Stimulated activated CD4-positive, alpha-beta T cell treated with anti-CD3 and anti-CD28 coated beads, Interleukin-1b, Interleukin-23, amount 100 ng/mL, for 4 hours (primary cell): Measurements from ENCODE around the gene LRRC7.

Experiments
- DNase-seq, 2 donors: peaks; one replicate each; pipeline ENCODE4 v3.0.0-alpha.2; 2020; ENCODE audit warnings: low read depth in 2 of 2

LRRC7 gene

DNA sequence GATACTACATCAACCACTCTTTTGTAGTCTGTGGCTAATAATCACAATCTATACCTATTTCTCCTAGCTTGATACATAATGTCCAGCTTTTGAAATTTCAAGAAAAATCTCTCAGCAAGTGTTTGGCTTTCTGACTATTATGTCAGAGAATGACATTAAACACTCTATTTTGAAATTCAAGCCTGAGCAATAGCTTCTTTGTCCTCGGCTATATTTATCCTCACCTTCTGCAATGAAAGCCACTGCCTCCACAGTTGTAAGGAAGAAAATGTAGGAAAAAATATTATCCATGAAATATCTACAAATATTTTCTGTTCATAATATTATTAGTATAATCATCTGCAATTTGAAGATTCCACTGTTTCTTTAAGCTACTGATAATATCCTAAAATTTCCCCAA is 22.1 kb downstream of the LRRC7 start:
- DNase-seq: no peak

DNA sequence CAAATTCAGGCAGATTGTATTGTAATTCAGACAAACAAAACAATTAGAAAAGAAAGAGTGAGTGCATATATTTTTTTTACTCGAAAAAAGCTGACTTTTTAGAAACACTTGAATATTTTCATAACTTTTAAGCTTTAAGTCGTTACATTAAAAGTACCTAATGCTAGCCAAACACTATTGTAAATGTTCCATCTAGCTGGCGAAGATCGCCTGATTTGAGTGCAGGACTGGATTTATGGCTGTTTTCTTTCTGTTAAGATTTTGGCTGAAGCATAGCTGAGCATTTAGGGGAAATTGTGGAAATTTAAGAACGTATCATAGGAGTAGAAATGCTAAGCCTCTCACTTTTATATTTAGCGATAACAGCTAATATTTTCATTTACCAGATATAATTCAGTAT is 24.6 kb downstream of the LRRC7 start:
- no peak for DNase-seq

GRCh38 chr1:69595486-69595885 is 27.8 kb downstream of the LRRC7 start:
- no peak for DNase-seq

- DNase-seq: no peak
These were observed 43.6 kb downstream of the LRRC7 start for GRCh38 chr1:69611316-69611715.

GRCh38 chr1:69613414-69613813 is 45.7 kb downstream of the LRRC7 start:
- no peak for DNase-seq

- no peak for DNase-seq
These were observed 71.0 kb downstream of the LRRC7 start for GRCh38 chr1:69638673-69639072.

- no peak for DNase-seq
These were observed 71.4 kb downstream of the LRRC7 start for GRCh38 chr1:69639159-69639558.

DNA sequence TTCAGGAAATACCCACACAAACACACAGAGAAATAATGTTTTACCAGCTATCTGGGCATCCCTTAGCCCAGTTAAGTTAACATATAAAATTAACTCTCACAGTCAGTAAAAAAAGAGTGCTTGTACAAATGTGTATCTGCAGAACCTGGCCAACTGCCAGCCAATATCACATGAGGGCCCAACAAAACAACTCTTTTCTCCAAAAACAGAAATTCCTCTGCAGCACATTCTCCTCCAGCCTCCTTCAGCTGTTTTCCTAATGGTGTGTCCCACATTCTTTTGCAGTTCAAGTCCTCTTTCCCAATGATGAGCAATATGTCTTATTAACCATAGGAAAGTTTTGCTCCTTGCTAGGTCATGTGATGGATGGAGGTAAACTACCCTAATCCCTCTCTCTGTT is 75.5 kb downstream of the LRRC7 start:
- DNase-seq: no peak

DNA sequence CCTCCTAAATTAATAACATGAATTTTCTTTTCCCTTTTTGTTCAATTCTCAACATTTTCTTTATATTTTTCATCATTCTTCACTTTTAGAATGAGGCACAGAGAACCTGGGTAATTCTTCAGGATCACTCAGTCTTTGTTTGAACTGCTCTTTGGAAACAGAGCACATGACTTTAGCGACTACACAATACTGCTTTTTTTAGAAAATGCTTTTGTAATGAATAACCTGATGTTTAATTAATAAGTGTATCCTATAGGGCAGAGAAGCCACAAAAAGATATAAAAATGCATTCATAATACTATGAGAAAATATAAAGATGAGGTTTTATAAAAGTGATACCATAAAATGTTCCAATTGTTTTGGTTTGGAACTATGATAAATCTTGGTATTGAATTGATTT is 77.8 kb downstream of the LRRC7 start:
- DNase-seq: no peak

- DNase-seq: no peak
These were observed 80.8 kb downstream of the LRRC7 start for GRCh38 chr1:69648486-69648885.

- DNase-seq: no peak
These were observed 81.8 kb downstream of the LRRC7 start for GRCh38 chr1:69649383-69649990.

- no peak for DNase-seq
These were observed 83.1 kb downstream of the LRRC7 start for GRCh38 chr1:69650779-69651178.

DNA sequence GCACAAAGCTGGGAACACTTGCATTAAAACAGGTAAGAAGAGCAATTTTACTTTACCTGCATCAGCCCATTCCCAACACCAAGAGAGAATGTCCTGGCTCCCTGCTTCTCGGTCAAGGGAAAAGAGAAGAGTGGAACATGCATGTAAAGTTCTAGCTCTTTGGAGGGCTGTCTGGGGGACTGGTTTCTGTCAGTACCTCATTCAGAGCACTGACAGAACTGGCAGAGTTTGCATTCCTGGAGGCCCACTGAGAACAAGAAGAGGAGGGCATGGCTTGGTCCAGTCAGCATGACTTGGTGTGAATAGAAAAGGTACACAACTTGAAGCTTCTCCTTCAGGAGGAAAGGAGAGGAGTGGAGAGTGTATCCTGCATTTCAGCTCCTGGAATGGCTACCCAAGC is 83.9 kb downstream of the LRRC7 start:
- DNase-seq: no peak

DNA sequence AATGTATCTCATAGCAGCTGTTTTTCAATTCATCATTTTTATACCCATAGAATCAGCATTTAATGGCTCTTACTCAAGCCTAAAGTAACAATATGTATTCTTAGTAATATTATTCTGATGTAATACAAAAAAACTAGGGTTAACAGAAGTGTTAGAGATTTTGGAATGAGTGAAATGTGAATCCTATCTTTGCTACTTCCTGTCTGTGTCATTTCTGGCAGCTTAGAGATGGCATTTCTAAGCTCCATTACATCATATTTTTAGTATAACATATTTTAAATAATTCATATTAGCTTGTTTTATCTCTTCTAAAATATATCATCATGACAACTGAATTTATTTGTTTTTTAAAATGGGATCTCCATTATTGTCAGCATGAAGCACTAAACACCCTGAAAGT is 90.2 kb downstream of the LRRC7 start:
- no peak for DNase-seq

DNA sequence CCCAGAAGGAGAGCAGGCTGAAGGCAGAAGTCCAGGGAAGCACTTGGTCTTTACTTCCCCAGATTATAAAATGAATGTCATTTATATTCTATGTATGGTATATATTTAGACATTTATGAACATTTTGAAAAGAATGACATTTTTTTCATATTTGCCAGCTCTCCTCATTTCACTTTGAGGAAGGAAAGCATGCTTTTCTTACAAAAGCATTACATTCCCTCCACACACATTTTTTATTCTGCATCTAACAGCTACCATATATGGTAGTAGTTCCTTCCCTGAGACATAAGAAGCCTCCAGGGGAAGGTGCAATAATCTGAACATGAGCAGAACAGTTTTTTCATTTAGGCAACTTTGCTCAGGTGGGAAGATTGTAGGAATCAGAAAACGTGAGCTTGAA is 94.0 kb downstream of the LRRC7 start:
- no peak for DNase-seq

DNA sequence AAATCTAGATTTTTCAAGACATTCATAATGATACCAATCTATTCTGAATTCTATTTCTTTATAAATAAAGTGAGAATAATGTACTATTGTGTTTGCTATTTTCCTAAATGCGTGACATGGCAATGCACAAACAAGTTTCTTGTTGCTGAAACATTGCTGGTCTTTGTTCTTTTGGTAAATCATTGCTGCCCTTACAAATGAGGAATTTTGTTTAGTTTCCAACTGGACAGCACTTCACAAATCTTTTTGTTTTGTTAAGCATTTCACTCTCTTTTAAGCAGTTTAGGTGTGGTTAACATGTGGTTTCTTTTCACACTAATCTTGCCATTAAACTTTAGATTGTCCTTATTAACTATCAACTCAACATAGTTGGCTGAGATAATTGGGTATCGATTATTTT is 94.6 kb downstream of the LRRC7 start:
- no peak for DNase-seq

GRCh38 chr1:69671363-69672010 is 103.8 kb downstream of the LRRC7 start:
- DNase-seq: no peak

- no peak for DNase-seq
These were observed 105.6 kb downstream of the LRRC7 start for GRCh38 chr1:69673321-69673720.

- no peak for DNase-seq
These were observed 112.2 kb downstream of the LRRC7 start for GRCh38 chr1:69679965-69680364.

DNA sequence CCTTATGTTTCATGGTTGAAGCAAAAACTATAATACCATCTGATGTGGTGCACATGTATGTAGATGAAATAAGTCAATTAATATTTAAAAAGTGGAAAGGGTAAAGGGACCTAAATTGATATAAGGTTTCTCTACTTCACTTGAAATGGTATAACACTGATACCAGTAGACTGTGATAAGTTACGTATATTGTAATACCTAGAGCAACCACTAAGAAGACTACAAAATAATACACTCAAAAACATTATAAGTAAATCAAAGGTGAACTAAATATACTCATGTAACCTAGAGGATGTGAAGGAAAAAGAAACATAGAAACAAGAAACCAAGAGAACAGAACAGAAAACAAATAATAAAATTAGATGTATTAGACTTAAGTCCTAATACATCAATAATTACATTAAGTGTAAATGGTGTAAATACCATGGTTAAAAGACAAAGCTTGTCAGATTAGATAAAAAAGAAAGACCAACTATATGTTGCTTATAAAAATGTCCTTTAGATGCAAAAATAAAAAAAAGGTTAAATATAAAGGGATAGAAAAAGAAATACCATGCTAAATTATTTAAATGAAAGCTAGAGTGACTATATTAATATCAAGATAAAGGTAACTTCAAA is 118.8 kb downstream of the LRRC7 start:
- DNase-seq: no peak

GRCh38 chr1:69688193-69688592 is 120.5 kb downstream of the LRRC7 start:
- no peak for DNase-seq

- no peak for DNase-seq
These were observed 123.5 kb downstream of the LRRC7 start for GRCh38 chr1:69691179-69691578.

GRCh38 chr1:69693921-69694675 is 126.4 kb downstream of the LRRC7 start:
- no peak for DNase-seq
